Endothelial cell of umbilical vein (primary cell): ENCODE measurements around the gene HIPK1. TPM values are rescaled to one million over a fixed set of nuclear protein-coding genes. Genes with fewer than 3 reads are reported as not detected.
A peak's percentile ranks its signal among the peaks of the same experiment; 100 is the strongest.

Experiments used
- BruUV-seq: library from RNA; stranded (reverse); fragments of 400-500 nt; replicated peaks from 2 replicates; lab custom pipeline; 2021; lab: Mats Ljungman, UMichigan
- CTCF ChIA-PET: fragments of 300-600, 350-600 bp; sonication (Branson Sonifier 250); formaldehyde crosslinking; loops from one replicate; lab custom pipeline; 2021; ENCODE audit warnings: antibody characterized with exemption, inconsistent platforms; lab: Charles Lee
- POLR2A ChIA-PET: fragments of 300-600, 350-600 bp; sonication (Branson Sonifier 250); formaldehyde crosslinking; loops from one replicate; lab custom pipeline; 2021; ENCODE audit warnings: antibody characterized with exemption, inconsistent platforms; lab: Charles Lee
- DNase-seq: peaks from one replicate; pipeline ENCODE4 v3.0.0-alpha.2; 2011; ENCODE audit warnings: low read depth, low spot score
- FAIRE-seq: peaks from 2 replicates; lab custom pipeline; 2011; peaks lifted over from hg19 to GRCh38; lab: Jason Lieb, UNC
- H2AFZ ChIP-seq: 2 replicates; pipeline ENCODE4 v1.6.0; 2012; ENCODE audit warnings: low read depth, low read length, control low read depth, inconsistent platforms
- H3K27ac ChIP-seq: 2 replicates; pipeline ENCODE4 v1.5.1; 2011; ENCODE audit warnings: low read depth, mild to moderate bottlenecking, control low read depth, low read length, moderate library complexity; ENCODE audit not compliant: insufficient read depth
- H3K27me3 ChIP-seq, 2 experiments: 2 replicates each; pipeline versions ENCODE4 v1.6.0 to v1.6.1; 2011; ENCODE audit warnings: low read length in 2 of 2, mixed read lengths in 1 of 2; ENCODE audit not compliant: control insufficient read depth in 2 of 2, insufficient read depth in 2 of 2
- H3K36me3 ChIP-seq, 2 experiments: 2 replicates in 1 of 2; 3 replicates in 1 of 2; pipeline ENCODE4 v1.5.1; 2011; ENCODE audit warnings: low read length in 2 of 2, mild to moderate bottlenecking in 1 of 2, moderate library complexity in 1 of 2; ENCODE audit not compliant: control insufficient read depth in 2 of 2, insufficient read depth in 2 of 2; ENCODE audit errors: extremely low read depth in 1 of 2
- H3K4me1 ChIP-seq: 3 replicates; pipeline ENCODE4 v1.5.1; 2011; ENCODE audit warnings: mild to moderate bottlenecking, low read length; ENCODE audit not compliant: control insufficient read depth, insufficient read depth; ENCODE audit errors: extremely low read depth
- H3K4me2 ChIP-seq: 2 replicates; pipeline ENCODE4 v1.6.1; 2011; ENCODE audit warnings: low read length, control low read depth, mixed read lengths; ENCODE audit not compliant: insufficient read depth
- H3K4me3 ChIP-seq, 3 experiments: fragments of 200-600 bp in 1 of 3; sonication (generic), shearing (Covaris generic) in 1 of 3; replicated peaks in 1 of 3; 2 replicates each; pipeline ENCODE4 v1.5.1; 2011 to 2016; ENCODE audit warnings: control low read depth in 3 of 3, low read length in 3 of 3, mild to moderate bottlenecking in 2 of 3, inconsistent platforms in 1 of 3, low read depth in 1 of 3, moderate library complexity in 1 of 3; ENCODE audit not compliant: insufficient read depth in 1 of 3
- H3K79me2 ChIP-seq: 2 replicates; pipeline ENCODE4 v1.6.0; 2012; ENCODE audit warnings: low read length, inconsistent platforms; ENCODE audit not compliant: control insufficient read depth, insufficient read depth
- H3K9ac ChIP-seq: replicated peaks from 2 replicates; pipeline ENCODE3; 2011; ENCODE audit warnings: low read length, control low read depth; ENCODE audit not compliant: insufficient read depth; ENCODE audit errors: extremely low read depth
- H3K9me1 ChIP-seq: replicated peaks from 3 replicates; pipeline ENCODE4 v1.6.0; 2011; ENCODE audit warnings: mild to moderate bottlenecking, low read length; ENCODE audit not compliant: control insufficient read depth, insufficient read depth; ENCODE audit errors: extremely low read depth
- H3K9me3 ChIP-seq: replicated peaks from 2 replicates; pipeline ENCODE4 v1.5.1; 2012; ENCODE audit warnings: low read length, inconsistent platforms; ENCODE audit not compliant: control insufficient read depth, insufficient read depth
- H4K20me1 ChIP-seq: replicated peaks from 2 replicates; pipeline ENCODE3; 2011; ENCODE audit warnings: mild to moderate bottlenecking, low read length; ENCODE audit not compliant: control insufficient read depth, insufficient read depth; ENCODE audit errors: extremely low read depth
- EZH2 ChIP-seq: IDR thresholded peaks from 2 replicates; pipeline ENCODE4 v1.6.1; 2012; ENCODE audit warnings: borderline replicate concordance, low read depth, mild to moderate bottlenecking, moderate library complexity, low read length, inconsistent platforms; ENCODE audit not compliant: severe bottlenecking
- FOS ChIP-seq: IDR thresholded peaks from 2 replicates; pipeline ENCODE4 v1.6.1; 2011; ENCODE audit warnings: mild to moderate bottlenecking, low read length, moderate library complexity, borderline replicate concordance; ENCODE audit not compliant: insufficient read depth
- GATA2 ChIP-seq: IDR thresholded peaks from 2 replicates; pipeline ENCODE4 v1.7.0; 2011; ENCODE audit warnings: low read depth, mild to moderate bottlenecking, moderate library complexity, mixed read lengths, low read length; ENCODE audit not compliant: insufficient read length, insufficient read depth
- JUN ChIP-seq: IDR thresholded peaks from 2 replicates; pipeline ENCODE4 v1.6.1; 2011; ENCODE audit warnings: borderline replicate concordance, low read depth; ENCODE audit not compliant: insufficient read length, insufficient read depth
- MYC ChIP-seq: IDR thresholded peaks from one replicate; pipeline ENCODE4 v1.6.1; 2011; ENCODE audit warnings: mild to moderate bottlenecking, low read depth, low read length
- POLR2A ChIP-seq: IDR thresholded peaks from 2 replicates; pipeline ENCODE4 v1.6.1; 2012; ENCODE audit warnings: low read depth, mild to moderate bottlenecking, control low read depth, low read length
- POLR2AphosphoS5 ChIP-seq: IDR thresholded peaks from 2 replicates; pipeline ENCODE4 v1.6.1; 2012; ENCODE audit warnings: low read depth, mild to moderate bottlenecking, control low read depth, low read length, moderate library complexity; ENCODE audit not compliant: insufficient read depth
- dilution Hi-C: fragments of 300-500 bp; cut with MboI; formaldehyde crosslinking; loops from one replicate; pipeline ENCODE4 v1.15.0; 2019; ENCODE audit warnings: low sequenced_read_pairs; ENCODE audit not compliant: extremely low pct_ligation_motif_present
- intact Hi-C: fragments of 100-400 bp; cut with micrococcal nuclease; formaldehyde crosslinking; loops from one replicate; pipeline ENCODE4 v1.10.0; 2022
- polyA plus RNA-seq, 4 experiments: library from polyadenylated mRNA; depleted of rRNA in 3 of 4; stranded (reverse) in 3 of 4; unstranded in 1 of 4; fragments of >200 nt; gene quantifications; 2 replicates each; pipeline versions ENCODE4 v1.2.1 to v1.2.3, GENCODE V29; 2011 to 2012; ENCODE audit warnings: missing spikeins in 1 of 4
- total RNA-seq: library from RNA; stranded (reverse); gene quantifications from 2 replicates; pipeline ENCODE4 v1.2.3, GENCODE V29; 2021
- TF ChIP-seq, protein P1 (sequence below), 2 donors: IDR thresholded peaks; 1 replicate in 1 of 2; 2 replicates in 1 of 2; pipeline ENCODE4 v1.5.1; 2011; ENCODE audit warnings: low read length in 2 of 2, mild to moderate bottlenecking in 2 of 2, moderate library complexity in 2 of 2, control low read depth in 1 of 2, inconsistent platforms in 1 of 2, low read depth in 1 of 2; ENCODE audit not compliant: insufficient read depth in 1 of 2; ENCODE audit errors: extremely low read depth in 1 of 2
- TF ChIP-seq, protein P2 (sequence below): IDR thresholded peaks from 2 replicates; pipeline ENCODE4 v1.6.1; 2011; ENCODE audit not compliant: insufficient read depth, insufficient read length

HIPK1 gene
- total and polyA plus RNA-seq, 2 donors (not counting 3 experiments of a cell fraction or from before 2014, with no cell fraction given): 39.3 to 56.1 TPM

- H3K27me3 ChIP-seq: no peaks in the 10 kb centered on the region
- CTCF ChIA-PET: interaction anchor here (0.8 to 4.0 kb wide), 13 partner anchors 10 to 807 kb away, joined by 3 to 44 read pairs (median 3); partner anchors contain the start of genes DCLRE1B and HIPK1
- peaks cover 25% of the 10 kb centered on the region for H3K4me1 ChIP-seq
- peak overlapping the region in 2 of 3 experiments; percentile 1 to 51 for H3K4me3 ChIP-seq
- no peaks in the 10 kb centered on the region for H3K9me1 ChIP-seq
- dilution Hi-C loops (no loop called here), intact Hi-C loops (loop anchor here (1.0 to 5.0 kb wide), 3 partner anchors 17 to 190 kb away; partner anchors contain the start of gene PHTF1)
- TSS peak; percentile 59 for BruUV-seq
- H2AFZ ChIP-seq: peak overlapping the region; percentile 42
- H3K27ac ChIP-seq: peak overlapping the region; percentile 57
- peak overlapping the region; percentile 84 for H3K4me2 ChIP-seq
- H3K79me2 ChIP-seq: peaks cover 85% of the 10 kb centered on the region
- no peaks in the 10 kb centered on the region for H3K36me3 ChIP-seq
- H3K9ac ChIP-seq: peak overlapping the region; percentile 52
- TF ChIP-seq, protein P1, sequence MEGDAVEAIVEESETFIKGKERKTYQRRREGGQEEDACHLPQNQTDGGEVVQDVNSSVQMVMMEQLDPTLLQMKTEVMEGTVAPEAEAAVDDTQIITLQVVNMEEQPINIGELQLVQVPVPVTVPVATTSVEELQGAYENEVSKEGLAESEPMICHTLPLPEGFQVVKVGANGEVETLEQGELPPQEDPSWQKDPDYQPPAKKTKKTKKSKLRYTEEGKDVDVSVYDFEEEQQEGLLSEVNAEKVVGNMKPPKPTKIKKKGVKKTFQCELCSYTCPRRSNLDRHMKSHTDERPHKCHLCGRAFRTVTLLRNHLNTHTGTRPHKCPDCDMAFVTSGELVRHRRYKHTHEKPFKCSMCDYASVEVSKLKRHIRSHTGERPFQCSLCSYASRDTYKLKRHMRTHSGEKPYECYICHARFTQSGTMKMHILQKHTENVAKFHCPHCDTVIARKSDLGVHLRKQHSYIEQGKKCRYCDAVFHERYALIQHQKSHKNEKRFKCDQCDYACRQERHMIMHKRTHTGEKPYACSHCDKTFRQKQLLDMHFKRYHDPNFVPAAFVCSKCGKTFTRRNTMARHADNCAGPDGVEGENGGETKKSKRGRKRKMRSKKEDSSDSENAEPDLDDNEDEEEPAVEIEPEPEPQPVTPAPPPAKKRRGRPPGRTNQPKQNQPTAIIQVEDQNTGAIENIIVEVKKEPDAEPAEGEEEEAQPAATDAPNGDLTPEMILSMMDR (IDR thresholded peaks at IDR 0.05; ENCODE audit: extremely low read depth in 1 of 2, insufficient read depth in 1 of 2, low read depth in 1 of 2, low read length in 2 of 2): no peak
- no peak for TF ChIP-seq POLR2AphosphoS5
- TF ChIP-seq JUN: no peak
- TF ChIP-seq POLR2A: no peak
- TF ChIP-seq EZH2: no peak
- no peak for TF ChIP-seq FOS
- TF ChIP-seq MYC: no peak
- TF ChIP-seq GATA2: no peak
- TF ChIP-seq, protein P2, sequence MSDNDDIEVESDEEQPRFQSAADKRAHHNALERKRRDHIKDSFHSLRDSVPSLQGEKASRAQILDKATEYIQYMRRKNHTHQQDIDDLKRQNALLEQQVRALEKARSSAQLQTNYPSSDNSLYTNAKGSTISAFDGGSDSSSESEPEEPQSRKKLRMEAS: no peak
- no peaks in the 10 kb centered on the region for H3K9me3 ChIP-seq
- FAIRE-seq (no peak), DNase-seq (no peak)
- POLR2A ChIA-PET: interaction anchor here (1.2 kb wide), 1 partner anchor 17 kb away, joined by 3 read pairs; no protein-coding TSS in a partner anchor
- no peaks in the 10 kb centered on the region for H4K20me1 ChIP-seq
Measured at GRCh38 chr1:113946678-113947387, 17.7 kb downstream of the HIPK1 start.
